Panc1 (cell line): ENCODE results near the gene EVL. TPM values are rescaled to one million over a fixed set of nuclear protein-coding genes. Genes with fewer than 3 reads are reported as not detected.
A peak's percentile ranks its signal among the peaks of the same experiment; 100 is the strongest.

Experiments used
- ATAC-seq: fragments of 200-7000 bp; cut with Tn5 transposase; 2 replicates; pipeline ENCODE4 v1.9.1; 2020; ENCODE audit warnings: mild to moderate bottlenecking, moderate library complexity
- BruUV-seq: library from RNA; stranded (reverse); fragments of 400-500 nt; replicated peaks from 2 replicates; lab custom pipeline; 2021; lab: Mats Ljungman, UMichigan
- CTCF ChIA-PET: fragments of 300-600 bp; sonication (Branson Sonifier 250); formaldehyde crosslinking; loops from one replicate; lab custom pipeline; 2022; ENCODE audit warnings: antibody characterized with exemption; lab: Charles Lee
- POLR2A ChIA-PET: fragments of 300-600 bp; sonication (Branson Sonifier 250); formaldehyde crosslinking; loops from one replicate; lab custom pipeline; 2022; ENCODE audit warnings: antibody characterized with exemption; lab: Charles Lee
- DNase-seq: peaks from one replicate; pipeline ENCODE4 v3.0.0-alpha.2; 2010; ENCODE audit warnings: low read depth, low spot score
- H3K27ac ChIP-seq: 2 replicates; pipeline ENCODE4 v1.5.1; 2011; ENCODE audit warnings: mild to moderate bottlenecking, low read length, inconsistent platforms
- H3K27me3 ChIP-seq: fragments of 200-500 bp; sonication (Bioruptor generic); 2 replicates; pipeline ENCODE4 v1.6.0; 2014; ENCODE audit warnings: low read length, inconsistent platforms; ENCODE audit not compliant: control insufficient read depth, insufficient read depth
- H3K36me3 ChIP-seq: fragments of 200-500 bp; sonication (Bioruptor generic); 2 replicates; pipeline ENCODE4 v1.5.1; 2014; ENCODE audit warnings: inconsistent platforms, mild to moderate bottlenecking, low read length, moderate library complexity; ENCODE audit not compliant: control insufficient read depth, insufficient read depth
- H3K4me1 ChIP-seq: 2 replicates; pipeline ENCODE4 v1.5.1; 2011; ENCODE audit warnings: inconsistent platforms, mild to moderate bottlenecking, low read length, moderate library complexity; ENCODE audit not compliant: control insufficient read depth, insufficient read depth
- H3K4me3 ChIP-seq, 2 experiments: 2 replicates each; pipeline ENCODE4 v1.5.1; 2011 to 2012; ENCODE audit warnings: low read depth in 2 of 2, low read length in 2 of 2, mild to moderate bottlenecking in 2 of 2, inconsistent platforms in 1 of 2, moderate library complexity in 1 of 2
- H3K9me3 ChIP-seq: fragments of 200-500 bp; sonication (Bioruptor generic); 2 replicates; pipeline ENCODE4 v1.5.1; 2014; ENCODE audit warnings: low read depth, mild to moderate bottlenecking, inconsistent platforms, low read length, moderate library complexity; ENCODE audit not compliant: control insufficient read depth, insufficient read depth
- CTCF ChIP-seq: fragments of 450-650 bp; IDR thresholded peaks from 2 replicates; pipeline ENCODE4 v1.5.1; 2017; ENCODE audit warnings: mild to moderate bottlenecking
- POLR2AphosphoS5 ChIP-seq: IDR thresholded peaks from 2 replicates; pipeline ENCODE4 v1.6.1; 2012; ENCODE audit warnings: mild to moderate bottlenecking, low read depth, low read length, moderate library complexity
- REST ChIP-seq, 2 experiments: IDR thresholded peaks; 2 replicates each; pipeline ENCODE4 v1.6.1; 2011 to 2012; ENCODE audit warnings: low read depth in 2 of 2, control low read depth in 1 of 2, low read length in 1 of 2, mild to moderate bottlenecking in 1 of 2, moderate library complexity in 1 of 2; ENCODE audit not compliant: insufficient read depth in 1 of 2
- SIN3A ChIP-seq: IDR thresholded peaks from 2 replicates; pipeline ENCODE4 v1.6.1; 2012; ENCODE audit warnings: low read depth, mild to moderate bottlenecking, low read length, moderate library complexity, borderline replicate concordance; ENCODE audit not compliant: insufficient read depth
- TCF7L2 ChIP-seq: IDR thresholded peaks from 2 replicates; pipeline ENCODE4 v1.6.1; 2011; ENCODE audit warnings: mild to moderate bottlenecking, low read depth, low read length, inconsistent platforms
- in situ Hi-C: cut with HindIII; loops from 2 replicates; pipeline ENCODE4 v1.10.0; 2016; ENCODE audit warnings: low sequenced_read_pairs, low pct_unique_long_range_greater_than_20kb
- intact Hi-C: fragments of 100-400 bp; cut with micrococcal nuclease; formaldehyde crosslinking; loops from one replicate; pipeline ENCODE4 v1.10.0; 2022; ENCODE audit not compliant: unreplicated experiment
- total RNA-seq: library from RNA; stranded (reverse); gene quantifications from one replicate; pipeline ENCODE4 v1.2.1, GENCODE V29; 2021; ENCODE audit not compliant: unreplicated experiment

The EVL gene
- total RNA-seq, 1 experiment from 2014 or later = 38.3 TPM

- ChIA-PET CTCF (interaction anchor here (0.6 to 1.0 kb wide), 3 partner anchors 9 to 77 kb away, joined by 3 read pairs; no protein-coding TSS in a partner anchor), POLR2A (no interaction called here)
- TF ChIP-seq TCF7L2 = no peak
- peak; percentile 90 for TF ChIP-seq CTCF
- Histone ChIP-seq H3K27ac (no peak overlapping the region), H3K36me3 (no peaks in the 10 kb centered on the region), H3K4me1 (no peaks in the 10 kb centered on the region; the same call in 1 of the 2 replicates), H3K9me3 (no peaks in the 10 kb centered on the region), H3K4me3 (no peak overlapping the region), H3K27me3 (no peaks in the 10 kb centered on the region)
- ATAC-seq (peak; percentile 94), DNase-seq (peak; percentile 41)
- intact Hi-C loops (loop anchor here (2.0 kb wide), 2 partner anchors 53 to 125 kb away; no protein-coding TSS in a partner anchor), in situ Hi-C loops (no loop called here)
- BruUV-seq = no TSS peak
Measured at GRCh38 chr14:100108042-100108825, 43.0 kb downstream of the EVL start.

- intact Hi-C loops = loop anchor here (2.0 kb wide), 2 partner anchors 54 to 126 kb away; no protein-coding TSS in a partner anchor
- in situ Hi-C loops = no loop called here
- H3K9me3 ChIP-seq = no peaks in the 10 kb centered on the region
- no peak for DNase-seq
- no peaks in the 10 kb centered on the region; the same call in 1 of the 2 replicates for H3K4me1 ChIP-seq
- ATAC-seq = no peak
- BruUV-seq = no TSS peak
- no peak for TF ChIP-seq REST (IDR thresholded peaks at IDR 0.05; ENCODE audit: insufficient read depth in 1 of 2, low read depth in 2 of 2, low read length in 1 of 2)
- TF ChIP-seq SIN3A = no peak
- TF ChIP-seq TCF7L2 = no peak
- TF ChIP-seq CTCF = no peak
- TF ChIP-seq POLR2AphosphoS5 = no peak
- H3K27ac ChIP-seq = no peak overlapping the region
- CTCF ChIA-PET = no interaction called here
- POLR2A ChIA-PET = no interaction called here
- no peaks in the 10 kb centered on the region for H3K27me3 ChIP-seq
- H3K36me3 ChIP-seq = no peaks in the 10 kb centered on the region
- no peak overlapping the region for H3K4me3 ChIP-seq
Measured at GRCh38 chr14:100108840-100109593, 43.8 kb downstream of the EVL start.
